GM12891 (cell line): ENCODE measurements around the gene ABL1.

Source experiments
- POLR2A ChIP-seq: IDR thresholded peaks from 2 replicates; pipeline ENCODE4 v1.6.1; 2011; ENCODE audit warnings: low read depth, low read length, control low read depth
- POLR2AphosphoS5 ChIP-seq: IDR thresholded peaks from 2 replicates; pipeline ENCODE4 v1.6.1; 2011; ENCODE audit warnings: low read depth, low read length, control low read depth
- POU2F2 ChIP-seq: IDR thresholded peaks from 2 replicates; pipeline ENCODE4 v1.6.1; 2011; ENCODE audit warnings: low read depth, mild to moderate bottlenecking, control low read depth, low read length, moderate library complexity

DNA sequence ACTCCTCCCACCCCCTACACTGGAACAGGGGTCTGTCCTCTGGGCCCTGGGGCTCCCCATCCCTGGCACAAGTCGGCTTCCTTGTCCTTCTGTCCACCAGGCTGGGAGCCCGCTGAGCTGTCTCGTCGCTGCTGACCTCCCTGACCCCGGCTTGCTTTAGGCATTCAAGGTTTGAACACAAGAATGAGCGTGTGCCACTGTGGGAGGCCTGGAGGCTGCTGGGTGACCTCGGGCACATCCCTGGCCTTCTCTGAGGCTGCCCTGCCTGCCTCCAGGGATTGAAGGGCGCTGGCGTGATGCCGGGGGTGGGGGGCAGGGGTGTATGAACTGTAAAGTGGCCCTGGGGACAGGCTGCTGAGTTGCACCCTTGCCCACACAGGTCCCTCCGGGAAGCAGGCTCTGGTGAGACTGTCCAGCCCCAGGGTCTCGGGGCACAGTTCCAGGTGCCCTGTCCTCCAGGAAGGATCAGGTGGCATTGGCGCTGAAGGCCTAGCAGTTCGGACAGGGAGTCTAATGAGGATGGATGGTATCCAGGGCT is 85.8 kb downstream of the ABL1 start:
- TF ChIP-seq POLR2A (no peak), POLR2AphosphoS5 (no peak), POU2F2 (no peak)
